ENCODE data around the gene NEK11.

NEK11 gene

GRCh38 chr3:131047582-131047981 is 20.9 kb downstream of the NEK11 start:
- DNase-seq, result no peak

GRCh38 chr3:131048030-131048429 is 21.4 kb downstream of the NEK11 start:
- no peak for DNase-seq

- no peak for DNase-seq
These were observed 23.3 kb downstream of the NEK11 start for GRCh38 chr3:131050001-131050400.

GRCh38 chr3:131053043-131053859 is 26.6 kb downstream of the NEK11 start:
- peak; percentile 3 for DNase-seq

GRCh38 chr3:131067983-131068382 is 41.3 kb downstream of the NEK11 start:
- no peak for DNase-seq

GRCh38 chr3:131072099-131072559 is 45.5 kb downstream of the NEK11 start:
- DNase-seq, result no peak

GRCh38 chr3:131072845-131073244 is 46.2 kb downstream of the NEK11 start:
- no peak for DNase-seq

GRCh38 chr3:131075632-131076328 is 49.1 kb downstream of the NEK11 start:
- no peak for DNase-seq

- no peak for DNase-seq
These were observed 51.2 kb downstream of the NEK11 start for GRCh38 chr3:131077904-131078303.

GRCh38 chr3:131079086-131079485 is 52.4 kb downstream of the NEK11 start:
- DNase-seq, result no peak

- no peak for DNase-seq
These were observed 54.5 kb downstream of the NEK11 start for GRCh38 chr3:131081224-131081623.

GRCh38 chr3:131082246-131082645 is 55.6 kb downstream of the NEK11 start:
- no peak for DNase-seq

- peak; percentile 94 for DNase-seq
These were observed 56.5 kb downstream of the NEK11 start for GRCh38 chr3:131082871-131083863.

- no peak for DNase-seq
These were observed 65.1 kb downstream of the NEK11 start for GRCh38 chr3:131091768-131092167.

GRCh38 chr3:131107637-131108433 is 81.2 kb downstream of the NEK11 start:
- no peak for DNase-seq

- DNase-seq, result no peak
These were observed 82.5 kb downstream of the NEK11 start for GRCh38 chr3:131109156-131109555.

GRCh38 chr3:131110087-131110486 is 83.4 kb downstream of the NEK11 start:
- no peak for DNase-seq

- no peak for DNase-seq
These were observed 87.6 kb downstream of the NEK11 start for GRCh38 chr3:131114256-131114655.

- DNase-seq, result no peak
These were observed 99.0 kb downstream of the NEK11 start for GRCh38 chr3:131125684-131126083.

- DNase-seq, result no peak
These were observed 114.2 kb downstream of the NEK11 start for GRCh38 chr3:131140891-131141290.

GRCh38 chr3:131141770-131142169 is 115.1 kb downstream of the NEK11 start:
- no peak for DNase-seq

GRCh38 chr3:131142580-131142979 is 115.9 kb downstream of the NEK11 start:
- peak; percentile 30 for DNase-seq
